Heart right ventricle (tissue), 16 donors: ENCODE data around the gene BCL2L13. TPM values are rescaled to one million over a fixed set of nuclear protein-coding genes. Genes with fewer than 3 reads are reported as not detected.

Experiments
- ATAC-seq, 8 donors: fragments of 200-7000 bp; cut with Tn5 transposase; one replicate each; pipeline ENCODE4 v1.9.1; 2020; ENCODE audit warnings: mild to moderate bottlenecking in 8 of 8, moderate library complexity in 8 of 8, moderate number of reproducible peaks in 1 of 8
- DNase-seq, 2 donors: peaks; one replicate each; pipeline ENCODE4 v3.0.0-alpha.2; 2020
- H3K27ac ChIP-seq, 10 donors: fragments of 200-600 bp; sonication (generic) in 2 of 10; one replicate each; pipeline versions ENCODE4 v1.5.0 to v1.8.0; 2020 to 2022; ENCODE audit warnings: mild to moderate bottlenecking in 3 of 10
- H3K27me3 ChIP-seq, 7 donors: fragments of 200-600 bp; one replicate each; pipeline ENCODE4 v1.8.0; 2021 to 2022; ENCODE audit warnings: mild to moderate bottlenecking in 2 of 7
- H3K36me3 ChIP-seq, 9 donors: fragments of 200-600 bp; sonication (generic) in 1 of 9; one replicate each; pipeline versions ENCODE4 v1.5.0 to v1.8.0; 2020 to 2022; ENCODE audit warnings: mild to moderate bottlenecking in 2 of 9
- H3K4me1 ChIP-seq, 9 donors: fragments of 200-600 bp; sonication (generic) in 1 of 9; one replicate each; pipeline versions ENCODE4 v1.5.0 to v1.8.0; 2020 to 2022; ENCODE audit warnings: mild to moderate bottlenecking in 4 of 9
- H3K4me3 ChIP-seq, 10 donors: fragments of 200-600 bp; sonication (generic) in 2 of 10; one replicate each; pipeline versions ENCODE4 v1.5.0 to v1.8.0; 2020 to 2022; ENCODE audit warnings: mild to moderate bottlenecking in 7 of 10, moderate library complexity in 2 of 10
- H3K9me3 ChIP-seq, 11 donors: fragments of 200-600 bp in 10 of 11; sonication (generic) in 2 of 11; one replicate each; pipeline versions ENCODE4 v1.5.0 to v1.8.0; 2013 to 2022; ENCODE audit warnings: mild to moderate bottlenecking in 2 of 11, control low read depth in 1 of 11, moderate library complexity in 1 of 11
- CTCF ChIP-seq, 9 donors: fragments of 200-600 bp; sonication (generic) in 2 of 9; IDR thresholded peaks; one replicate each; pipeline versions ENCODE4 v1.5.0 to v1.8.0; 2021 to 2022; ENCODE audit warnings: antibody characterized with exemption in 9 of 9, mild to moderate bottlenecking in 5 of 9, moderate library complexity in 1 of 9
- whole genome bisulfite sequencing, 2 donors: extraction: QIAGEN DNeasy Blood & Tissue Kit; methylation state at CpG; one replicate each; pipeline ENCODE4 v1.1.7; 2013; ENCODE audit warnings: inconsistent platforms in 1 of 2; 5-methylcytosine and 5-hydroxymethylcytosine counted together
- intact Hi-C, 10 donors: fragments of 100-400 bp; cut with DNase I; formaldehyde crosslinking; loops; one replicate each; pipeline versions ENCODE4 v1.11.1 to v1.14.2; 2022
- polyA plus RNA-seq, 2 donors: library from polyadenylated mRNA; stranded (reverse); fragments of 200-250 nt; gene quantifications; one replicate each; pipeline ENCODE4 v1.2.3, GENCODE V29; 2013
- total RNA-seq, 10 donors: library from RNA; stranded (reverse); fragmentation: NEBNext Ultra II Directional in 3 of 10; extraction: Animal tissue kit (Norgen Biotek cat#: 25700) in 3 of 10; gene quantifications; one replicate each; pipeline versions ENCODE4 v1.2.1 to v1.2.4, GENCODE V29; 2021 to 2023
- donor health status: Arrhythmogenic right ventricular cardiomyopathy.
- donor health status: ischemic (EF 13 %, LVEDD 7.1; RV severe dilation, severe dysfunction).
- donor health status: healthy with polysubstance abuse.
- donor health status: DM: no; HTN: yes; CAD: no.
- donor health status: DM: no; HTN: no; CAD: no.
- donor health status: ischemic (EF 25% LVEDD 6.9; RV normal size, moderate dysfunction).
- donor health status: ischemic (EF 25% LVEDD 5.7; RV mildly dilated, moderate dysfunction).
- donor health status: healthy.
- donor health status: DM: yes; HTN: yes; CAD: no.
- donor health status: Ischemic cardiomyopathy.
- donor health status: ischemic (EF 35%, LVEDD 5.7; RV mildly dilated, moderate dysfunction).
- donor health status: nonischemic (EF 11% LVEDD 7.7; RV severe dilation, severe dysfunction).
- donor health status: DM: yes; HTN: yes; CAD: no.
- donor health status: PGD.
- donor health status: ischemic (EF 29% LVEDD 5.4; RV normal size, mild dysfunction).
- donor health status: nonischemic (EF 23%, LVEDD 6.1; RV moderate dilation, normal function).

BCL2L13 gene
- total and polyA plus RNA-seq, 12 donors: 27.9 to 113 (median 88.7) TPM

DNA sequence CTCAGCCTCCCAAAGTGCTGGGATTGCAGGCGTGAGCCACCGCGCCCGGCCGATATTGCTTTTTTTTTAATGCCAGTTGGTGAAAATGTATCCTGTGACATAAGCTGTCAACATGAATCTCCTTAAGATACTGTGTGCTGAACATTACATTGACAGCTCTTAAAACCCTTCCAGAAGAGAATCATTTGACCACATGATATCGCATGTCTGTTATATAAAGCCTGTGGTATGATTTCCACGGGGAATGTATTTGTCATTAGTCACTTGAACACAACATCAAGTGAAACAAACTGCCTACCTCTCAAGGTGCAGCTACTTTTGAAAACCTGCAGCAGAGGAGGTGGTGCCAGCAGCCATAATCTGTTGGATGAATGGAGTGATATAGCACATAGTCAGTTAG lies 67.0 kb downstream of the BCL2L13 start:
- intact Hi-C loops: loop anchor here in 1 of 10 donors (10.0 kb wide), 1 partner anchor 61 kb away; no protein-coding TSS in a partner anchor
- DNase-seq (no peak), ATAC-seq (peak in 1 of 8 donors; percentile 27)
- H3K27me3 ChIP-seq: no peaks in the 10 kb centered on the region
- no peaks in the 10 kb centered on the region for H3K9me3 ChIP-seq
- 93 to 96% methylated on average over 7 of the region's 7 CpGs for WGBS, 2 donors
- peaks cover 0 to 30% (median 0%) of the 10 kb centered on the region in 9 donors for H3K4me1 ChIP-seq
- H3K36me3 ChIP-seq: peaks cover 0 to 58% (median 17%) of the 10 kb centered on the region in 9 donors
- TF ChIP-seq CTCF (IDR thresholded peaks at IDR 0.05): no peak
- H3K4me3 ChIP-seq: no peak overlapping the region
- peak overlapping the region in 6 of 10 donors; percentile 11 to 78 (median 62) for H3K27ac ChIP-seq

DNA sequence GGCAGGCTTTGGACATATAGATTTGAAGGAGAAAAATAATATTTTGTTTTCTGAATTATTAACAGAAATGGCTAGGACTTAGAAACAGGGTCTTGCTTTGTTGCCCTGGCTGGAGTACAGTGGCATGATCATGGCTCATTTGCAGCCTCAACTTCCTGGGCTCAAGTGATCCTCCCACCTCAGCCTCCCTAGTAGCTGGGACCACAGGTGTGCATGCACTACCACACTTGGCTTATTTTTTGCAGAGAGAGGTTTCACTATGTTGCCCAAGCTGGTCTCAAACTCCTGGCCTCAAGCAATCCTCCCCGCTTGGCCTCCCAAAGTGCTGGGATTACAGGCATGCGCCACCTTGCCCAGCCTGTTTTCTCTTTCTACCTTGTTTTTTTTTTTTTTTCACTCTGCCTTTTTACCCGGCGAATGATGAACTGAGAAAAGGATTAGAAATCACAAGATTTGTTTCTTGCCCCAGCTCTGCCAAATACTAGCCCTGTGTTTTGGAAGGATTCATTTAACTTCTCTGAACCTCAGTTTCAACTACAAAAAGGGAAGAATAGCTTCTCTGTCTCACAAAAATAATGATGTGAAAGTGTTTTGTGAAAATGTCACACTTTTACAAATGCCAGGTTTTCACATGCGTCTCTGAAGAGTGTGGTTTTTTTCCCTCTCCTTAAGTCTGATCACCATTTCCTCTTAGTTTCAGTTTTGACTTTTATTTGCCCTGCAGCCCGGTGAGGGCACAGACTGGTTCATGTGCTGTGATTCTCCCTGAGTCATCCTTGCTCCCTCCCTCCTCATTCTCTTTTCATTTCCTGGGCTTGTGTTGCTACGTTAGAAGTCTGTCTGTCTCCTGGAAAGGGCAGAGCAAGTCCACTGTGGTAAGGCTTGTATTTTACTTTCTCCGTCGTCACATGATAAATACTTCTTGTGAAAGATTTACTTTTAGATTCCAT lies 67.7 kb downstream of the BCL2L13 start:
- H3K27ac ChIP-seq: peak overlapping the region; percentile 0 to 78 (median 62)
- no peaks in the 10 kb centered on the region for H3K9me3 ChIP-seq
- peaks cover 0 to 26% (median 0%) of the 10 kb centered on the region in 9 donors for H3K4me1 ChIP-seq
- intact Hi-C loops: loop anchor here in 1 of 10 donors (10.0 kb wide), 1 partner anchor 61 kb away; no protein-coding TSS in a partner anchor
- peaks cover 0 to 58% (median 17%) of the 10 kb centered on the region in 9 donors for H3K36me3 ChIP-seq
- peak overlapping the region in 8 of 10 donors; percentile 1 to 40 (median 28) for H3K4me3 ChIP-seq
- ATAC-seq (peak; percentile 69 to 98 (median 88)), DNase-seq (peak in 1 of 2 donors; percentile 35)
- WGBS, 2 donors: 64 to 77% methylated on average over 9 of the region's 9 CpGs
- no peaks in the 10 kb centered on the region for H3K27me3 ChIP-seq
- TF ChIP-seq CTCF (IDR thresholded peaks at IDR 0.05): no peak

DNA sequence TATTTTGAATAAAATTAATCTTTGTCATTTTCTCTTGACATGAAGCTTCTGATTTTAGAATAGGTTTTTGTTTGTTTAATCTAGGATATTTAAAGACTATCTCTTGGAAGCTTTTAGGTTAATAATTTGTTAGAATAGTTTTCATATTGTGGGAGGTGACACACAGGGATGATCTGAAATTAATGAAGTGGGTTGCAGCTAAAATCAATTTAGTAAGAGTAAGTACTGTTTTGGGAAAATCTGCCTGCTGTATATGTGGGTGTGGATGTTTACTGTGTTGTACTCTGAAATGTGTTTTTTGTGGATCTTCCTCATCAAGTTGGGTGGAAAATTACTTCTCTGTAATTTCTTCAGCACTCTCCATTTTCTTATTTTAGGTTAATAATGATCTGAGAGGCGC lies 68.4 kb downstream of the BCL2L13 start:
- DNase-seq (no peak), ATAC-seq (no peak)
- 96 to 100% methylated on average over 1 of the region's 1 CpG for WGBS, 2 donors

More for the DNA sequence above, 68.4 kb downstream of the BCL2L13 start:
- Histone ChIP-seq H3K27me3 (no peaks in the 10 kb centered on the region), H3K27ac (peak overlapping the region; percentile 0 to 78 (median 60)), H3K9me3 (no peaks in the 10 kb centered on the region), H3K4me1 (peaks cover 0 to 26% (median 0%) of the 10 kb centered on the region in 9 donors), H3K4me3 (peak overlapping the region in 9 of 10 donors; percentile 1 to 40 (median 24)), H3K36me3 (peaks cover 0 to 56% (median 17%) of the 10 kb centered on the region in 9 donors)
- intact Hi-C loops: loop anchor here in 1 of 10 donors (10.0 kb wide), 1 partner anchor 62 kb away; no protein-coding TSS in a partner anchor
- no peak for TF ChIP-seq CTCF (IDR thresholded peaks at IDR 0.05)
